ENCODE measurements around the gene CRAMP1. TPM values are rescaled to one million over a fixed set of nuclear protein-coding genes. Genes with fewer than 3 reads are reported as not detected.

Gene CRAMP1
- total RNA-seq, 4 donors from 2014 or later: 2.6 to 25.5 (median 8.6) TPM

- H3K4me3 ChIP-seq: peak overlapping the region; percentile 20 to 84
- H3K27ac ChIP-seq: peak overlapping the region; percentile 48 to 73
- H3K36me3 ChIP-seq: no peaks in the 10 kb centered on the region
- TF ChIP-seq, protein P1, sequence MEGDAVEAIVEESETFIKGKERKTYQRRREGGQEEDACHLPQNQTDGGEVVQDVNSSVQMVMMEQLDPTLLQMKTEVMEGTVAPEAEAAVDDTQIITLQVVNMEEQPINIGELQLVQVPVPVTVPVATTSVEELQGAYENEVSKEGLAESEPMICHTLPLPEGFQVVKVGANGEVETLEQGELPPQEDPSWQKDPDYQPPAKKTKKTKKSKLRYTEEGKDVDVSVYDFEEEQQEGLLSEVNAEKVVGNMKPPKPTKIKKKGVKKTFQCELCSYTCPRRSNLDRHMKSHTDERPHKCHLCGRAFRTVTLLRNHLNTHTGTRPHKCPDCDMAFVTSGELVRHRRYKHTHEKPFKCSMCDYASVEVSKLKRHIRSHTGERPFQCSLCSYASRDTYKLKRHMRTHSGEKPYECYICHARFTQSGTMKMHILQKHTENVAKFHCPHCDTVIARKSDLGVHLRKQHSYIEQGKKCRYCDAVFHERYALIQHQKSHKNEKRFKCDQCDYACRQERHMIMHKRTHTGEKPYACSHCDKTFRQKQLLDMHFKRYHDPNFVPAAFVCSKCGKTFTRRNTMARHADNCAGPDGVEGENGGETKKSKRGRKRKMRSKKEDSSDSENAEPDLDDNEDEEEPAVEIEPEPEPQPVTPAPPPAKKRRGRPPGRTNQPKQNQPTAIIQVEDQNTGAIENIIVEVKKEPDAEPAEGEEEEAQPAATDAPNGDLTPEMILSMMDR (IDR thresholded peaks at IDR 0.05): no peak
- no peak for TF ChIP-seq POLR2A (IDR thresholded peaks at IDR 0.05)
- intact Hi-C loops (cut with DNase I; ENCODE audit: low total_unique reads): no loop called here
- H3K4me1 ChIP-seq: peaks cover 0 to 8% of the 10 kb centered on the region in 2 donors
- H3K27me3 ChIP-seq: no peaks in the 10 kb centered on the region
- H3K9me3 ChIP-seq: no peaks in the 10 kb centered on the region
- peak; percentile 27 for DNase-seq
Observed at GRCh38 chr16:1613728-1614455, 1.7 kb downstream of the CRAMP1 start.

DNA sequence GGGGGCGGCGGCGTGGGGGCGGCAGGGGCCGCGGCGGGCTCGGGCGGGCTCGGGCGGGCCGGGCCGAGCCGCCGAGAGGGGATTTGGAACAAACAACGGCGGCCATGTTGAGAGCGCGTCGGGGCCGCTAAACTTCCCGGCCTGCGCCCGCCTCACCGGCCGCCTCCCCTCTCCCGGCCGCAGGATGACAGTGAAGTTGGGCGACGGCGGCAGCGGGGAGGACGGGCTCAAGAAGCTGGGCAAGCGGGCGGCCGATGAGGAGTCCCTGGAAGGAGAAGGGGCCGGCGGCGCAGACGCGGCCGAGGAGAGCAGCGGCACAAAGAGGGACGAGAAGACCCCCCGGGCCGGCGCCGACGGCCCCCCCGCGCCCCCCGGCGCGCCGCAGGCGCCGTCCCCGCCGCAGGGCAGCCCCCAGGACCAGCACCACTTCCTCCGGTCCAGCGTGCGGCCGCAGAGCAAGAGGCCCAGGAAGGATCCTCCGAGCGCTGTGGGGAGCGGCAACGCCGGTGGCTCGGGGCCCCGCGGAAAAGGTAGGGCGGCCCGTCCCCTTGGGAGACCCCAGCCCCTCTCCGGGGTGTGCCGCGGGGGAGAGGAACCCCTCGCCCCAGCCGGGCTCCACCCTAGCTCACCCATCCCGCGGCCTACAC is 2.4 kb downstream of the CRAMP1 start:
- TF ChIP-seq, protein P1 (IDR thresholded peaks at IDR 0.05): no peak
- no peak for TF ChIP-seq POLR2A (IDR thresholded peaks at IDR 0.05)
- H3K4me3 ChIP-seq: peak overlapping the region; percentile 20 to 84
- no peaks in the 10 kb centered on the region for H3K36me3 ChIP-seq
- H3K27ac ChIP-seq: peak overlapping the region; percentile 71 to 73
- no peaks in the 10 kb centered on the region for H3K9me3 ChIP-seq
- H3K4me1 ChIP-seq: peaks cover 0 to 8% of the 10 kb centered on the region in 2 donors
- DNase-seq: peak in 1 of 2 donors; percentile 17
- intact Hi-C loops (cut with DNase I; ENCODE audit: low total_unique reads): no loop called here
- no peaks in the 10 kb centered on the region for H3K27me3 ChIP-seq

DNA sequence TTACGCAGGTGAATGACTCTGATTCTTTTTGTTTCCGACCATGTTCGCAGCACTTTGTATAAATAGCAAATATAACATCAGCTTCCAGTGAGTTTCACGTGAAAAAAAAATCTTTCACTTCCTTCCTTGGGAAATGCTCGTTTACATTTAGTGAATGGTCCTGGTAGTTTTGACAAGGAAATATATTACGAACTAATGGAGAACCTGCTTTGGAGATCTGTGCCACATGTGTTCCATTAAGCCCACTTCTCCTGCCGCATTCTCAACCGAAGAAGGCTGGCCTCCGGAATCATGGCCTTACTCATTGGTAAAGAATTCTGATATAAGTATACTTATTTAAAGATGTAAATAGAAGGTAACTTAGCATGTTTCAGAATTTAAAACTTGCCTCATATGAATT is 3.6 kb downstream of the CRAMP1 start:
- Histone ChIP-seq H3K36me3 (no peaks in the 10 kb centered on the region), H3K9me3 (no peaks in the 10 kb centered on the region), H3K27ac (no peak overlapping the region), H3K4me1 (peaks cover 0 to 7% of the 10 kb centered on the region in 2 donors), H3K27me3 (no peaks in the 10 kb centered on the region), H3K4me3 (no peak overlapping the region)
- intact Hi-C loops (cut with DNase I; ENCODE audit: low total_unique reads): no loop called here
- TF ChIP-seq, protein P1 (IDR thresholded peaks at IDR 0.05): no peak
- no peak for TF ChIP-seq POLR2A (IDR thresholded peaks at IDR 0.05)
- DNase-seq: no peak

DNA sequence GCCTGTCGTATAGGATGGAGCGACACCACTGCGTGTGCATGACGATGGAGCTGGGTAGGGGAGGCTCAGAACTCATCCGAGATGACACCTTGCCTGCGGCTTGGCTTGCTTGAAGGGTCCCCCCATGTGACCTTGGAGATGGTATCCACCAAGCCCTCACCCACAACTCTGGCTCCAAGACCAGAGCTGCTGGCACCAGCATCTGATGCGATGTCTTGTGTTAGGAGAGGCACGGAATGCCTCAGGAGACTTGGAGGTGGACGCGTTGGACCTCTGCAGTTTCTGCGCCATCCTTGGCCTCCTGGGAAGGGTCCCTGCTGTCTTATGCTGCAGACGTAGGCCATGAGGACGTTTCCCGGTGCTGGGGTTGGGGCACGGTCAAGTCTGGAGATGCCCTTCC is 7.8 kb downstream of the CRAMP1 start:
- no peaks in the 10 kb centered on the region for H3K4me1 ChIP-seq
- no peak overlapping the region for H3K27ac ChIP-seq
- H3K36me3 ChIP-seq: no peaks in the 10 kb centered on the region
- no peaks in the 10 kb centered on the region for H3K9me3 ChIP-seq
- intact Hi-C loops (cut with DNase I; ENCODE audit: low total_unique reads): no loop called here
- H3K27me3 ChIP-seq: no peaks in the 10 kb centered on the region
- TF ChIP-seq POLR2A (IDR thresholded peaks at IDR 0.05): no peak
- TF ChIP-seq, protein P1 (IDR thresholded peaks at IDR 0.05): no peak
- DNase-seq: no peak
- H3K4me3 ChIP-seq: no peak overlapping the region

DNA sequence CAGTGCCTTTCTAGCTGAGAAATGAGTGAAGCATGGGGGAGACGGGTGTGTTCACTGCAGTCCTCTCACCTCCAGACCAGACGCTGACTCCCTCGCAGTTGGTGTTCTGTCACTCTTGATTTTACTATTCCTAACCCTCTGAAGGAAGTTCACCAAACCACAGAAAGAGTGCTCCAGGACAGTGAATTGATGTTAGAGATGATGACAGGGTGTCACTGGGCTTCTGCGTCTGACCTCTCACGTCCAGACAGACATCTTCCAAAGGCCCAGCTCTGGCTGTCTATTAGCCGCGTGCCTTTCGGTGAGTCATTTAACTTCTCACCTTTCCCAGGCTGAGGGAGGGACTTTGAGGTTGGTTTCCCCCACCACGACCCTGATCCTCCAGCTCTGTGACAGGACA is 8.2 kb downstream of the CRAMP1 start:
- no peaks in the 10 kb centered on the region for H3K9me3 ChIP-seq
- no peaks in the 10 kb centered on the region for H3K4me1 ChIP-seq
- intact Hi-C loops (cut with DNase I; ENCODE audit: low total_unique reads): no loop called here
- no peaks in the 10 kb centered on the region for H3K27me3 ChIP-seq
- H3K27ac ChIP-seq: no peak overlapping the region
- no peak overlapping the region for H3K4me3 ChIP-seq
- H3K36me3 ChIP-seq: no peaks in the 10 kb centered on the region
- DNase-seq: no peak
- TF ChIP-seq, protein P1 (IDR thresholded peaks at IDR 0.05): no peak
- TF ChIP-seq POLR2A (IDR thresholded peaks at IDR 0.05): no peak
